ENCODE results near the gene DENND1B.

- TF ChIP-seq, protein P1, sequence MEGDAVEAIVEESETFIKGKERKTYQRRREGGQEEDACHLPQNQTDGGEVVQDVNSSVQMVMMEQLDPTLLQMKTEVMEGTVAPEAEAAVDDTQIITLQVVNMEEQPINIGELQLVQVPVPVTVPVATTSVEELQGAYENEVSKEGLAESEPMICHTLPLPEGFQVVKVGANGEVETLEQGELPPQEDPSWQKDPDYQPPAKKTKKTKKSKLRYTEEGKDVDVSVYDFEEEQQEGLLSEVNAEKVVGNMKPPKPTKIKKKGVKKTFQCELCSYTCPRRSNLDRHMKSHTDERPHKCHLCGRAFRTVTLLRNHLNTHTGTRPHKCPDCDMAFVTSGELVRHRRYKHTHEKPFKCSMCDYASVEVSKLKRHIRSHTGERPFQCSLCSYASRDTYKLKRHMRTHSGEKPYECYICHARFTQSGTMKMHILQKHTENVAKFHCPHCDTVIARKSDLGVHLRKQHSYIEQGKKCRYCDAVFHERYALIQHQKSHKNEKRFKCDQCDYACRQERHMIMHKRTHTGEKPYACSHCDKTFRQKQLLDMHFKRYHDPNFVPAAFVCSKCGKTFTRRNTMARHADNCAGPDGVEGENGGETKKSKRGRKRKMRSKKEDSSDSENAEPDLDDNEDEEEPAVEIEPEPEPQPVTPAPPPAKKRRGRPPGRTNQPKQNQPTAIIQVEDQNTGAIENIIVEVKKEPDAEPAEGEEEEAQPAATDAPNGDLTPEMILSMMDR (IDR thresholded peaks at IDR 0.05) = no peak
- TF ChIP-seq RCOR1 (IDR thresholded peaks at IDR 0.05; ENCODE audit: low read depth, low read length) (no peak), NPAS2 (CRISPR knock-in tag; IDR thresholded peaks at IDR 0.05; ENCODE audit: borderline replicate concordance) (no peak), CHD4 (IDR thresholded peaks at IDR 0.05; ENCODE audit: borderline replicate concordance) (no peak), POLR2A (IDR thresholded peaks at IDR 0.05; ENCODE audit: low read length) (no peak), REST (IDR thresholded peaks at IDR 0.05) (no peak), MAX (IDR thresholded peaks at IDR 0.05) (no peak), RFX5 (IDR thresholded peaks at IDR 0.05) (no peak)
Observed at GRCh38 chr1:197485790-197486189, 289.5 kb downstream of the DENND1B start.

Data from A549 (cell line).